IPS-18c (cell line): ENCODE data around the gene VPS39.

Source experiments
- H3K4me3 ChIP-seq: 2 replicates; pipeline ENCODE4 v1.7.0; 2013; ENCODE audit warnings: low read depth, mild to moderate bottlenecking, low read length, moderate library complexity; ENCODE audit not compliant: insufficient read depth
- H3K9me3 ChIP-seq: one replicate; pipeline ENCODE4 v1.6.1; 2013; ENCODE audit warnings: mild to moderate bottlenecking, low read length, moderate library complexity; ENCODE audit not compliant: control insufficient read depth, insufficient read depth

The VPS39 gene

DNA sequence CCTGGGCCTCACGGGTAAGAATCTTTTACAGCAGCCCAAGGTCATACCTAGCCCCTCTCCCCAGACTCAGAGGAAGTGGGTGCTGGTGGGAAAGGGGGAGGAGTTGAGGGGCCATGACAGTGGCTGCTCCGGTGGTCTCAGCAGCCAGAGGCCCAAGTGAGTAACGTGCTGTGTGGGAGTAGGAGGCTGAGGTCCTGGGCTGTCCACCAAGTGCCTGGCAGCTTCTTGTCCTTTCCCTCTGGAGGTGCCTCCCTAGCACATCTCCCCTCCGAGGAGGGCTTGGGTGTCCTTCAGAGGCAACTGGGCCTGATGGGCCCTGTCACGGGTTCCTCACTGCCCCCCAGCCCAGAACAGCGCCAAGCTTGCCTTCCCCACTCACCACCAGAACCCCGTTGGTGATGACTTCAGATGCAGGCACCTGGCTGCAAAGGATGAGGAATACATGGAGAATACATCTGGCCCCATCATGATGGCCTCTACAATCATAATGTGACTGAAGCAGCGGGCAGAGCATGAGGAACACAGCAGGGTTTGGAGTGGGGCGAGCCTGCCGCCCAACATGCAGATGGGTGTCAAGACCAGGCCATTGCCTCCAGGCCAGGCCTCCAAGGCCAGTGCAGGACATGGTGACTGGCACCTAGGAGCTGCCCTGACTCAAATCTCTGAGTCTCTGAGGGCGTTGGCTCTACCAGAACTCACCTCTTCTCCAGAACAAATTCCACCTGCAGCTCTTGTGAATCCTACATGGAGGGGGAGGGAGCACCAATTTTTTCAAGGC is 55.0 kb downstream of the VPS39 start:
- H3K4me3 ChIP-seq, result no peak overlapping the region

DNA sequence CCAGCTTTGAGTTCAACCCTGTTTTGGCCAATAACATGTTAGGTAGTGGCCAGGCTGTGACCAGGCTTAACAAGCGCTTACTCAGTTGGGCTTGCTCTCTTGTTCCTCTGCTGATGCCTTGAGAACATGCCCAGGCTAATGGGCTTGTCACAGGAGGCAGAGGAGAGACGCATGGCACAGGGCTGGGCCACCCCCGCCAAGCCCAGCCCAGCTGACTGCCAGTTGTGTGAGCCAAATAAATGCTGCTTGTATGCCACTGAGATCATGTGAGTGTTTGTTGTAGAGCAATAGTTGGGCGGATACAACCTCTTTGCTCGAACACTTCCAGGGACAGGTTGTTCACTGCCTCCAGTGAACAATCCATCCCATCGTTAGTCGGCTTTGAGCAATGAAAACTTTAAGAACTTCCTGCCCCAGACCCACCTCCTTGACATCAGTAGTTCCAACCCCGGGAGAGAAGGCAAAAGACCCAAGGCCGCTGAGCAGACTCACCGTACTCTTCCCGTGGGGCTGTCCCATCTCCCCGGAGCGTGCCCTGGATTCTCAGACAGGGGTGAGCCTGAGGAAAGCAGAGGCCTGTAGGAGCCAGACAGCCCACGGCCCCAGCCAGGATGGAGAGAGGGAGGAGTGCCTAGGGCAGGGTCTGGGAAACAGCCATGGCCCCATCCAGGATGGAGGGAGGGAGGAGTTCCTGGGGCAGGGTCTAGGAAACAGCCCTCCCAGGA is 55.7 kb downstream of the VPS39 start:
- H3K4me3 ChIP-seq, result no peak overlapping the region
- no peaks in the 10 kb centered on the region for H3K9me3 ChIP-seq

More for the DNA sequence above, 55.0 kb downstream of the VPS39 start:
- no peaks in the 10 kb centered on the region for H3K9me3 ChIP-seq

GRCh38 chr15:42151736-42152135 is 56.4 kb downstream of the VPS39 start:
- Histone ChIP-seq H3K4me3 (no peak overlapping the region), H3K9me3 (no peaks in the 10 kb centered on the region)

DNA sequence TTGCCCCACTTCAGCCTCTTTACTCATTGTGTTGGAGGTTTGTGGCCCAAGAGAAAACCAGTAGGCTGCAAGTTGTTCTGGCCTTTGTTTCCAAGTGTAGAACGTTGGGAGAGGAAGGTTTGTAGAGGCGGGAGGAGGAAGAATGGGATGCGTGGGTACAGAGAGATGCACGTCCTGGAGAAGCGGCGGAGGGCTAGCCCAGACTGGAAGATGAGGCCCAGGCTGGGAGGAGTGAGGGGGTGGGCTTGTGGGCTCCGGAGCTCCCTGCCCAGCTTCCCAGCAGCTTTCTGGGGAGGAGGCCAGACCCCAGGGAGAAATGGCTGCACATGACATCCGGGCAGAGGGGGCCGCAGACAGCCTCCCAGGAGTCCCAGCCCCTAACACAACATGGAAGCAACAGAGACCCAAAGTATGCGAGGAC is 57.0 kb downstream of the VPS39 start:
- no peaks in the 10 kb centered on the region for H3K9me3 ChIP-seq
- H3K4me3 ChIP-seq, result no peak overlapping the region

- Histone ChIP-seq H3K9me3 (no peaks in the 10 kb centered on the region), H3K4me3 (no peak overlapping the region)
Observed at GRCh38 chr15:42150219-42150970, 57.7 kb downstream of the VPS39 start.

- H3K9me3 ChIP-seq, result no peaks in the 10 kb centered on the region
- H3K4me3 ChIP-seq, result no peak overlapping the region
Observed at GRCh38 chr15:42149493-42150218, 58.4 kb downstream of the VPS39 start.

DNA sequence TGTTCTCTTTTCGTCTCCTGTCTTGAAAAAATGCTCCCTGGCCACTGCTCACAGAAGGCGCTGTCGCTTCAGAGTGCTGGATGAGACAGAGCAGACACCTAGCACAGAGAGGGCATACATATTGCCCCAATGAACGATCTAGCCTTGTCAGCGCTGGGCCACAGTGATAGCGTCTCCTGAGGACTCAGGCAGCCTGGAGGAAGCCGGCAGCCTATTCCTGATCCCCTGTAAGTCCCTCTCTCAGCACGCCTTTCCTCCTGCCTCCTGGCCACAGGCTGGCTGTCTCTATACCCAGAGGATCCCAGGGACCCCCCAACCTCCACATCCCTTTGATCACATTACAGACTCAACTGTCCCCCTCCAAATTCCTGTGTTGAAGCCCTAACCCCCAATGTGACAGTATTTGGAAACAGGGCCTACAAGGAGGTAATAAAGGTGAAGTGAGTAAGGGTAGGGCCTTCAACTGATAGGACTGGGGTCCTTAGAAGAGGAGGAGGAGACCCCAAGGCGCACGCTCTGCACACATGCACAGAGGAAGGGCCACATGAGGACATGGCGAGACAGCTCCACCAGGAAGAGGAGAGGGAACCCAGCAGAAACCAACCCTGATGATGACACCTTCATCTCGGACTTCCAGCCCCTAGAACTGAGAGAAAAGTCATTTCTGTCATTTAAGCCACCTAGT is 59.2 kb downstream of the VPS39 start:
- H3K9me3 ChIP-seq, result no peaks in the 10 kb centered on the region
- no peak overlapping the region for H3K4me3 ChIP-seq

GRCh38 chr15:42147431-42147735 is 60.7 kb downstream of the VPS39 start:
- no peaks in the 10 kb centered on the region for H3K9me3 ChIP-seq
- no peak overlapping the region for H3K4me3 ChIP-seq

DNA sequence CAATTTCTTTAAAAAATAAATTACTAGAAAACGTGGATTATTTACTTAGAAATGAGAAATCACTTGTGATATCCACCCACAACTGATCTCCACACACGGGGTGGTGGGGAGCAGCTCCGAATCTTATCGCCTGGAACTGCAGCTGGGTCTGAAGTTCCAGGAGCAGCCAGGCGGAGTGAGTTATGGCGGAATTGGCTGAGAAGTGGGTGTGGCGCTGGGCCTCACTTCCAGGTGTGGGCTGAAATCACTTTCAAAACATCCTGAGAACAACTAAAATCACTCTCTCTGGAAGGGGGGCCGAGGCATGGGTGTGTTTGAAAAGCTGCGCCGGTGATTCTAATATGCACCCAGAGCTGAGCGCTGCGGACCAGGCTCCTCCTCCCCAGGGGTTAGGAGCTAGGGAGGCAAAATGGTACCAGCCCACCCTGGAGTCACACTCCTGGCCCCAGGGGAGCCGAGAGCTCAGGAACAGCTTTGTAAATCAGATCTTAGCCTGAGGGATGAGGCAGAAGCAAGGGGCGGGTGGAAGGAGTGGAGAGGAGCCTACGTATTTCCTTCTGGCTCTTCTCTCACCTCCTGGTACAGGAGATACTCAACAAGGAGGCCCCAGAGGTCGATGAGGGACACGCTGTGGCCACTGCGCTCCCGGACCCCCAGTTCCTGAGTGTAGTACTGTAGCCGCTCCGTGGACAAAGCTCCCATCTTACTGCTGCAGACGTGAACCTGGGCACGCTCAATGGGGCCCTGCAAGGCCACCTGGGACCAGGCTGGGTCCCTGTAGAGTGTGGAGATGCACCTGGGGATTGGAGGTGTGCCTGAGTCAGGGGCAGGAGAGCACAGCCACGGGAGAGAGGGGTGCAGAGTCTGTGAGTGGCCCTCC is 61.3 kb downstream of the VPS39 start:
- Histone ChIP-seq H3K9me3 (no peaks in the 10 kb centered on the region), H3K4me3 (no peak overlapping the region)

- H3K4me3 ChIP-seq, result no peak overlapping the region
- H3K9me3 ChIP-seq, result no peaks in the 10 kb centered on the region
Observed at GRCh38 chr15:42145546-42146455, 62.3 kb downstream of the VPS39 start.

DNA sequence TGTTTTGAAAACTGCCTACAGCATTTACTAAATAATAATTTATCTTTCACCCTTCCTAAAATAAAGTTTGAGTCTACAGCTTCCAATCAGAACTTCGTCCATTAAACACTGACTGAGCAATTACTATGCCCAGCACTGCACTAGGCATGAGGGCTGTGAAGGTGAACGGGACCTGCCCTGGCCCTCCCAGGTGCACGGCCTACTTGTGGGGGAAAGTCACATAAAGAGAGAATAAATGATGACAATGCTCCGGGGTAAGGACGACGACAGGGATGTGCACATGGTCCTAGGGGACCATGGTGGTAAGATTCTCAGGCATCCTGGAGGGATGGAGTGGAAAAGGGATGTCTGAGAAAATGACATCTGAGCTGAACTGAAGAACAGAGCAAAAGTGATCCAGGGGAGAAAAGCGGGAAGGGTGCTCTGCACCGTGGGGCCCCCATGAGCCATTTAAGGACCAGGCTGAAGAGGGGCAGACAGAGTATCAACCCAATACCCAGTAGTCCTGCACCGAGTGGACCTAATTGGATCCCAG is 63.2 kb downstream of the VPS39 start:
- peaks cover 2% of the 10 kb centered on the region for H3K9me3 ChIP-seq
- H3K4me3 ChIP-seq, result no peak overlapping the region

DNA sequence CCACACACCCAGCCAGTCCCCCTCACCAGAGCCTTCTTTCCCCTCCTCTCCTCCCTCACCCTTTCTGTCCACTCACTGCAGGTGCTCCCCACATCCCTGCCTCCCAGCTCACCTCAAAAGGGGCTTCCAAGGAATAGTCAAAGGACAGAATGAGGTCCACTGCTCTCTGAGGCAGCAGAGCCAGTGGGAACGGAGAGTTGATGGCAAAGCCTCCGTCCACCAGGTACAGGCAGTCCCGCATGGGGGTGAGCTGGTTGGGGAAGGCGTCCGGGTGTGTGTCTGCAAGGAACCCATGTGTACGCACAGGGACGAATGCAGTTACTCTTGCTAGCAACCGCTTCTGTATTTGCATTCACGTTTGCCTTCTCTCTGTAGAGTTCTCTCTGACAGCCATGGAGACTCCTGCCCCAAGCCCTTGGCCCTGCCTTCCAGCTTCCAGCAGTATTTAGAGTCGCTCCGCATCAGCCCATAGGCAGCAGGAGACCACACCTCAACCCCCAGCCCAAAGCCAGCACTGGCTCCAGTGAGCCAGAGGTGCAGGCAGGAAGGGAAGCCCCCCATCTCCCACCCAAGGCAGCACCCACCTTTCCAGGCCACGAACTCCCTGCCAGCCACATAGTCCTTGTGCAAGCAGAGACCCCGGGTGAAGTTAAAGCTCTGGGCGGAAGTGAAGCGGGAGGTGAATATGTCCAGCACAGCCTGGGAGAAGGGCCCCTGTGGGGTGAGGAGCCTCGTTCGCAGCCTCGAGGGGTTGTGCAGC is 64.1 kb downstream of the VPS39 start:
- H3K9me3 ChIP-seq, result peaks cover 2% of the 10 kb centered on the region

GRCh38 chr15:42143356-42143755 is 64.7 kb downstream of the VPS39 start:
- H3K9me3 ChIP-seq, result peaks cover 2% of the 10 kb centered on the region
- no peak overlapping the region for H3K4me3 ChIP-seq

More for the DNA sequence above, 64.1 kb downstream of the VPS39 start:
- H3K4me3 ChIP-seq, result no peak overlapping the region
